ENCODE data around the gene FOXR1. TPM values are rescaled to one million over a fixed set of nuclear protein-coding genes. Genes with fewer than 3 reads are reported as not detected.

Gene FOXR1
- total and polyA plus RNA-seq, 2 of the 8 experiments (the other 6 are each of a cell fraction or from before 2014, with no cell fraction given): not detected

DNA sequence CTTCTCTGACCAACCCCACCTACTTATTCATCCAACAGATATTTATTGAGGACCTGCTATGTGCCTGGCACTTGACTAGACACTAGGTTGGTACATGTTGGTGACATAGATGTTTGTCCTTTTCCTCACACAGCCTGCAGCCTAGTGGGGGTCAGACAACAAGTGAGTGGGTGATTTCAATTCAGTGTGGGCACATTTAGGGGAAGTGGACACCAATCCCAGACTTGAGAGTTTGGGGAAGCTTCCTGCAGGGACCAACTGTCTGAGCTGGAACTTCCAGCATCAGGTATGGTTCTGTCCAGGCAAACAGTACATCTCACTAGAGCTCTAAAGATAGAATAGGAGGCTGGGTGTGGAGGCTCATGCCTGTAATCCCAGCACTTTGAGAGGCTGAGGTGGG is 40.0 kb upstream of the FOXR1 start (continued):
- no peak for TF ChIP-seq CHD7 (IDR thresholded peaks at IDR 0.05; ENCODE audit: insufficient replicate concordance, low read length)
- no peak for TF ChIP-seq SUZ12 (IDR thresholded peaks at IDR 0.05; ENCODE audit: low read length)
- TF ChIP-seq ZNF274 (IDR thresholded peaks at IDR 0.05; ENCODE audit: borderline replicate concordance, extremely low read depth, low read length): no peak
- no peak for TF ChIP-seq RFX5 (IDR thresholded peaks at IDR 0.05; ENCODE audit: borderline replicate concordance, low read depth, low read length)
- TF ChIP-seq CBX5 (IDR thresholded peaks at IDR 0.05; ENCODE audit: low read depth, low read length): no peak
- TF ChIP-seq JUN (IDR thresholded peaks at IDR 0.05; ENCODE audit: low read depth, low read length): no peak
- no peak for TF ChIP-seq RXRA (IDR thresholded peaks at IDR 0.05; ENCODE audit: insufficient read depth, low read depth, low read length)
- TF ChIP-seq TCF12 (IDR thresholded peaks at IDR 0.05; ENCODE audit: low read depth, low read length): no peak
- no peak for TF ChIP-seq SIX5 (IDR thresholded peaks at IDR 0.05; ENCODE audit: low read depth, low read length)
- no peak for TF ChIP-seq KDM4A (IDR thresholded peaks at IDR 0.05; ENCODE audit: low read depth, low read length, severe bottlenecking)
- no peak for TF ChIP-seq JUND (IDR thresholded peaks at IDR 0.05; ENCODE audit: low read length)

Measured in H1 (cell line).